Kidney (tissue), 14 donors: ENCODE measurements around the gene ARHGEF7. TPM values are rescaled to one million over a fixed set of nuclear protein-coding genes. Genes with fewer than 3 reads are reported as not detected.

Experiments used
- DNase-seq, 5 donors: peaks; one replicate each; pipeline ENCODE4 v3.0.0-alpha.2; 2013 to 2020
- FAIRE-seq: peaks from 2 replicates; lab custom pipeline; 2012; peaks lifted over from hg19 to GRCh38; lab: Jason Lieb, UNC
- H3K27ac ChIP-seq, 2 donors: one replicate each; pipeline ENCODE4 v1.7.0; 2013; ENCODE audit warnings: low read depth in 2 of 2, low read length in 2 of 2, inconsistent platforms in 1 of 2
- H3K27me3 ChIP-seq: one replicate; pipeline ENCODE4 v1.7.1; 2013; ENCODE audit warnings: low read length, inconsistent platforms; ENCODE audit not compliant: control insufficient read depth, insufficient read depth
- H3K36me3 ChIP-seq, 3 donors: one replicate each; pipeline versions ENCODE4 v1.7.0 to v1.7.1; 2013; ENCODE audit warnings: low read length in 3 of 3, control low read depth in 1 of 3, inconsistent platforms in 1 of 3; ENCODE audit not compliant: insufficient read depth in 3 of 3, control insufficient read depth in 2 of 3
- H3K4me1 ChIP-seq, 3 donors: one replicate each; pipeline versions ENCODE4 v1.7.0 to v1.7.1; 2013; ENCODE audit warnings: low read length in 3 of 3, inconsistent platforms in 1 of 3, low read depth in 1 of 3; ENCODE audit not compliant: control insufficient read depth in 2 of 3, insufficient read depth in 2 of 3
- H3K4me3 ChIP-seq, 3 donors: one replicate each; pipeline versions ENCODE4 v1.7.0 to v1.8.1; 2013; ENCODE audit warnings: low read length in 3 of 3, control low read depth in 1 of 3, inconsistent platforms in 1 of 3
- H3K9ac ChIP-seq, 3 donors: one replicate each; pipeline versions ENCODE4 v1.7.0 to v1.7.1; 2013; ENCODE audit warnings: low read length in 3 of 3, control low read depth in 1 of 3, inconsistent platforms in 1 of 3
- H3K9me3 ChIP-seq, 3 donors: one replicate each; pipeline versions ENCODE4 v1.7.0 to v1.7.1; 2013; ENCODE audit warnings: low read length in 3 of 3, control low read depth in 1 of 3, inconsistent platforms in 1 of 3; ENCODE audit not compliant: control insufficient read depth in 2 of 3, insufficient read depth in 1 of 3
- intact Hi-C: fragments of 100-400 bp; cut with DNase I; formaldehyde crosslinking; loops from one replicate; pipeline ENCODE4 v1.11.1; 2022
- polyA plus RNA-seq: library from polyadenylated mRNA; stranded (reverse); fragments of 350-450 nt; fragmentation: Illumina TruSeq; extraction: RNeasy Lipid Tissue Mini Kit (QIAGEN cat#74804); gene quantifications from one replicate; pipeline ENCODE4 v1.2.3, GENCODE V29; 2014; ENCODE audit warnings: low read depth, low replicate concordance; ENCODE audit not compliant: insufficient read depth
- total RNA-seq: library from RNA; stranded (reverse); fragmentation: NEBNext Ultra II Directional; extraction: Animal tissue kit (Norgen Biotek cat#: 25700); gene quantifications from one replicate; pipeline ENCODE4 v1.2.1, GENCODE V29; 2021
- TF ChIP-seq, protein P1 (sequence below): IDR thresholded peaks from 3 replicates; pipeline ENCODE4 v1.5.1; 2012; ENCODE audit warnings: mild to moderate bottlenecking, moderate library complexity, borderline replicate concordance; ENCODE audit not compliant: insufficient read depth; ENCODE audit errors: extremely low read depth
- donor health status: control.
- donor health status: control.
- donor health status: control.
- donor health status: control.
- donor health status: control.
- donor health status: DM: yes; HTN: yes; CAD: no.
- donor health status: Normal renal cell carcinoma (clear cell type).

The ARHGEF7 gene
- total and polyA plus RNA-seq, 2 donors from 2014 or later = 17.9 to 56.4 TPM

DNA sequence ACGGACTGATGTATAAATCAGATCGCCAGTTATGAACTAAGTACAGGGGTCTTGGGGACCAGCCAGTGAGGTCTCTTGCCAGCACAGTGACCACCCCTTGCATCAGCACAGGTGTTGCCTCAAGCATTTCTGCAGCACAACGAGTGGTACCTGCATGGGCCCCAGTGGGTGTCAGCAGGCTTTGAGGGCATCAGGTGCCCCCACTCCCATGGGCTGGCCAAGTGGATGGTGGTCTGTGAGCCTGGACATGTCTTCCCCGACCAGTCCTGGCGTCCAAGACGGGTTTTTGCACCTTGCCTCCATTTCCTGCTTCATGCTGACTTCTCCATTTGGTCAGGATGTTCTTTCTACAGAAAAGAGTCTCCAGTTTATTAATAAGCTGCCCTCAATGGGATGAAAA, 22.4 kb upstream of the ARHGEF7 start:
- intact Hi-C loops = no loop called here
- H3K9ac ChIP-seq = no peak overlapping the region
- no peak overlapping the region for H3K4me3 ChIP-seq
- no peak overlapping the region for H3K27ac ChIP-seq
- H3K4me1 ChIP-seq = no peaks in the 10 kb centered on the region
- FAIRE-seq (no peak), DNase-seq (no peak)
- TF ChIP-seq, protein P1, sequence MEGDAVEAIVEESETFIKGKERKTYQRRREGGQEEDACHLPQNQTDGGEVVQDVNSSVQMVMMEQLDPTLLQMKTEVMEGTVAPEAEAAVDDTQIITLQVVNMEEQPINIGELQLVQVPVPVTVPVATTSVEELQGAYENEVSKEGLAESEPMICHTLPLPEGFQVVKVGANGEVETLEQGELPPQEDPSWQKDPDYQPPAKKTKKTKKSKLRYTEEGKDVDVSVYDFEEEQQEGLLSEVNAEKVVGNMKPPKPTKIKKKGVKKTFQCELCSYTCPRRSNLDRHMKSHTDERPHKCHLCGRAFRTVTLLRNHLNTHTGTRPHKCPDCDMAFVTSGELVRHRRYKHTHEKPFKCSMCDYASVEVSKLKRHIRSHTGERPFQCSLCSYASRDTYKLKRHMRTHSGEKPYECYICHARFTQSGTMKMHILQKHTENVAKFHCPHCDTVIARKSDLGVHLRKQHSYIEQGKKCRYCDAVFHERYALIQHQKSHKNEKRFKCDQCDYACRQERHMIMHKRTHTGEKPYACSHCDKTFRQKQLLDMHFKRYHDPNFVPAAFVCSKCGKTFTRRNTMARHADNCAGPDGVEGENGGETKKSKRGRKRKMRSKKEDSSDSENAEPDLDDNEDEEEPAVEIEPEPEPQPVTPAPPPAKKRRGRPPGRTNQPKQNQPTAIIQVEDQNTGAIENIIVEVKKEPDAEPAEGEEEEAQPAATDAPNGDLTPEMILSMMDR = no peak
- H3K9me3 ChIP-seq = no peaks in the 10 kb centered on the region
- H3K36me3 ChIP-seq = no peaks in the 10 kb centered on the region
- H3K27me3 ChIP-seq = peaks cover 2% of the 10 kb centered on the region

DNA sequence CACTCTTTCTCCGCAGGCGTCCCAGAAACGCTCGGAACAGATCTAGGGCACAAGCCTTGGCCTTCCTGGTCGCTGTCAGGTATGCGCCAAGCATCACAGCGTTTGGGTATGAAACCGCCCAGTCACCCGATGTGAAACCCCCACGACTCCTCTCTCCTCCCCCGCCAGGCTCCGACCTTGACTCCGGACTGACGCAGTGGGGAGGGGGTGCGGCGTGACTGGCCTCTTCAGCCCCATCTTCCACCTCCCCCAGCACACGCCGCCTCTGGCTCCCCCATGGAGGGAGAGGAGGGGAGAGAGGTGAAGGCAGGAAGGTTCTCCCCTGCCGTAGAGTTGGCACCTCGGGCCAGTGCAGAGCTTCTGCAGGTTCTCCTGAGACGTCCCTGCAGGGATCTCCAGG, 22.0 kb upstream of the ARHGEF7 start:
- FAIRE-seq = no peak
- DNase-seq = no peak
- H3K9me3 ChIP-seq = no peaks in the 10 kb centered on the region
- H3K36me3 ChIP-seq = no peaks in the 10 kb centered on the region
- no peak overlapping the region for H3K27ac ChIP-seq
- no peak overlapping the region for H3K9ac ChIP-seq
- peaks cover 2% of the 10 kb centered on the region for H3K27me3 ChIP-seq
- H3K4me1 ChIP-seq = no peaks in the 10 kb centered on the region
- intact Hi-C loops = no loop called here
- no peak overlapping the region for H3K4me3 ChIP-seq
- TF ChIP-seq, protein P1 = no peak

DNA sequence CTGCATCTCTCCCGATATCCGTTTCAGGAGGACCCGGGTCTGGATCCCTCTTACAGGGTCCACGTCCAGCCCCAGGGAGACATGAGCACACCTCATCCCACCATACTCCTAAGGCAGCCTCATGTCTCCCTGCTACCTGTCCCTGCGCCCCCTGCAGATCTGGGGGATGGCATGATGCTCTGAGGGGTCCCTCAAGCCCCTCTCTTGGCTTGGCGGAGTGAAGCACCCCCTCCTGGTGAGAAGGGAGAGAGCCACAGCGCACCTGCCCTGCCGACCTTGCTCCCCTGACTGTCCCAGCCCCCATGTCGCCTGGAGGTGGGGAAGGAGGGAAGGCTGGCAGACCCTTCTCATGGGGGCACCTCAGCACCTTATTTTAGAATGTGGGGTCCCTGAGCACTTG, 21.5 kb upstream of the ARHGEF7 start:
- H3K9ac ChIP-seq = no peak overlapping the region
- no peaks in the 10 kb centered on the region for H3K4me1 ChIP-seq
- intact Hi-C loops = no loop called here
- DNase-seq (no peak), FAIRE-seq (no peak)
- no peaks in the 10 kb centered on the region for H3K9me3 ChIP-seq
- peaks cover 2% of the 10 kb centered on the region for H3K27me3 ChIP-seq
- H3K36me3 ChIP-seq = no peaks in the 10 kb centered on the region
- TF ChIP-seq, protein P1 = no peak
- H3K4me3 ChIP-seq = no peak overlapping the region
- H3K27ac ChIP-seq = no peak overlapping the region
